ENCODE data around the gene ASB3. TPM values are rescaled to one million over a fixed set of nuclear protein-coding genes. Genes with fewer than 3 reads are reported as not detected.

The ASB3 gene
- total and polyA plus RNA-seq, 8 donors: 0.58 to 53.6 (median 5.7) TPM

DNA sequence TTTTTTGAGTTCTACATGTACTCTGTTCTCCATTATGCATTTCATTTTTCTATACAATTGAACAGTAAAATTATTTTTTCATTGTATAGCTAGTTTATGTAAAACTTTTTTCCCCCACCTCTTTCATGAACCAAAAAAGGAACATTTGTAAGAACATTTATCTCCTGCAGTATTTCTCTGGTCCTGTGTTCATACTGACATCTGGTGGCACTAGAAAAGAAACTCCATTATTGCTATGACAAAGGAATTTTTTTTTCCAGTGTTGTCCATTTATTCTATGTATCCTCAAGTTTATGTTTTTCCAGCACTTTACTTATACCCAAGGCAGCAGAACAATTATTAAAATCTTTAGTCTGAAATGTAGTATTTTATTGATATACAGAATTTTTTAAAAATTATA, 46.6 kb downstream of the ASB3 start:
- peak in 1 of 2 donors; percentile 58 for DNase-seq
- intact Hi-C loops (cut with DNase I; ENCODE audit: low total_unique reads): no loop called here
- TF ChIP-seq, protein P1, sequence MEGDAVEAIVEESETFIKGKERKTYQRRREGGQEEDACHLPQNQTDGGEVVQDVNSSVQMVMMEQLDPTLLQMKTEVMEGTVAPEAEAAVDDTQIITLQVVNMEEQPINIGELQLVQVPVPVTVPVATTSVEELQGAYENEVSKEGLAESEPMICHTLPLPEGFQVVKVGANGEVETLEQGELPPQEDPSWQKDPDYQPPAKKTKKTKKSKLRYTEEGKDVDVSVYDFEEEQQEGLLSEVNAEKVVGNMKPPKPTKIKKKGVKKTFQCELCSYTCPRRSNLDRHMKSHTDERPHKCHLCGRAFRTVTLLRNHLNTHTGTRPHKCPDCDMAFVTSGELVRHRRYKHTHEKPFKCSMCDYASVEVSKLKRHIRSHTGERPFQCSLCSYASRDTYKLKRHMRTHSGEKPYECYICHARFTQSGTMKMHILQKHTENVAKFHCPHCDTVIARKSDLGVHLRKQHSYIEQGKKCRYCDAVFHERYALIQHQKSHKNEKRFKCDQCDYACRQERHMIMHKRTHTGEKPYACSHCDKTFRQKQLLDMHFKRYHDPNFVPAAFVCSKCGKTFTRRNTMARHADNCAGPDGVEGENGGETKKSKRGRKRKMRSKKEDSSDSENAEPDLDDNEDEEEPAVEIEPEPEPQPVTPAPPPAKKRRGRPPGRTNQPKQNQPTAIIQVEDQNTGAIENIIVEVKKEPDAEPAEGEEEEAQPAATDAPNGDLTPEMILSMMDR (IDR thresholded peaks at IDR 0.05): no peak
- TF ChIP-seq POLR2AphosphoS5 (IDR thresholded peaks at IDR 0.05): no peak
- TF ChIP-seq POLR2A (IDR thresholded peaks at IDR 0.05): no peak
- no peak for TF ChIP-seq EP300 (IDR thresholded peaks at IDR 0.05)
- H3K27me3 ChIP-seq: no peaks in the 10 kb centered on the region
- H3K4me1 ChIP-seq: peaks cover 0 to 8% (median 4%) of the 10 kb centered on the region in 4 donors
- peaks cover 0 to 11% (median 6%) of the 10 kb centered on the region in 4 donors for H3K36me3 ChIP-seq
- H3K4me3 ChIP-seq: no peak overlapping the region
- H3K27ac ChIP-seq: no peak overlapping the region
- H3K9me3 ChIP-seq: no peaks in the 10 kb centered on the region

DNA sequence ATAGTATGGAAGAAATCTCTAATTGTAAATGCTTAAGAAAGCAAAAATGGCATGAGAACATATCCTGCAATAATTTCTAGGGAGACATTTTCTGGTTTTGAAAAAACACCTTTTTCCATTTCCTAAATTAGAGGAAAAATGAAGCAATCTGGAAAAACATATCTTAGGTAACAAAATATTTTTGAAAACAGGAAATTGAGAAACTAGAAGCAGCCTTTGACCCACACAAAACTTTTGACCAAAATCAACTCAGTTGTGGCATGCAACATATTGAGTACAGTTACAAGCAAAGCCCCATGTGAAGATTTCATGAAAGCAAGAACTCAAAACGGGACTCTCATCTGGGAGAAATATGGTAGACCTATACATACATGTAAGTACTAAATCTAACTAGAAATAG, 47.7 kb downstream of the ASB3 start:
- Histone ChIP-seq H3K4me3 (no peak overlapping the region), H3K36me3 (peaks cover 0 to 13% (median 7%) of the 10 kb centered on the region in 4 donors), H3K4me1 (peaks cover 0 to 1% (median 0%) of the 10 kb centered on the region in 4 donors), H3K9me3 (no peaks in the 10 kb centered on the region), H3K27me3 (no peaks in the 10 kb centered on the region), H3K27ac (no peak overlapping the region)
- intact Hi-C loops (cut with DNase I; ENCODE audit: low total_unique reads): no loop called here
- no peak for TF ChIP-seq POLR2AphosphoS5 (IDR thresholded peaks at IDR 0.05)
- TF ChIP-seq, protein P1 (IDR thresholded peaks at IDR 0.05): no peak
- no peak for TF ChIP-seq POLR2A (IDR thresholded peaks at IDR 0.05)
- no peak for TF ChIP-seq EP300 (IDR thresholded peaks at IDR 0.05)
- no peak for DNase-seq
- WGBS, 5 donors: 76 to 94% (median 84%) methylated on average over 1 of the region's 1 CpG

DNA sequence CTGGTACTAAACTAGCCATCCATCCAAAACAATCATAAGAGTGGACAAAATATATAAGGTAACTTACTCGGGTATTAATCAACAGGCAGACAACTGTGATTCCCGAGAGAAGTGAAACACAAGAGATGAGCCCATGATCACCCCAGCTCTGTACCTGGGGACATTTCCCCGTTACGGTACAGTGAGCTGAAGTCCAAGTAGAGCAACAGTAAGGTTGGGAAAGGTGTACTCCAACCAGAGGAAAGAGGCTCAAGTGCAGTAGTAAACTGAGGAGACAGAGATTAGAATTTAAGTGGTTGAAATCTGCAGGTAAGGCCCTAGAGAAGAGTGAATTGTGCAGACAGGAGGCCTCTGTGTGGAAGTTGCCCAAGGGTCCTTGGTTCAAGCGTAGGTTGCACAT, 49.7 kb downstream of the ASB3 start:
- H3K9me3 ChIP-seq: no peaks in the 10 kb centered on the region
- 94 to 96% (median 96%) methylated on average over 5 of the region's 5 CpGs for WGBS, 5 donors
- no peaks in the 10 kb centered on the region for H3K27me3 ChIP-seq
- intact Hi-C loops (cut with DNase I; ENCODE audit: low total_unique reads): no loop called here
- H3K36me3 ChIP-seq: peaks cover 0 to 20% (median 13%) of the 10 kb centered on the region in 4 donors
- DNase-seq: no peak
- no peak overlapping the region for H3K27ac ChIP-seq
- TF ChIP-seq, protein P1 (IDR thresholded peaks at IDR 0.05): no peak
- TF ChIP-seq POLR2AphosphoS5 (IDR thresholded peaks at IDR 0.05): no peak
- TF ChIP-seq POLR2A (IDR thresholded peaks at IDR 0.05): no peak
- TF ChIP-seq EP300 (IDR thresholded peaks at IDR 0.05): no peak
- no peaks in the 10 kb centered on the region for H3K4me1 ChIP-seq
- H3K4me3 ChIP-seq: no peak overlapping the region

DNA sequence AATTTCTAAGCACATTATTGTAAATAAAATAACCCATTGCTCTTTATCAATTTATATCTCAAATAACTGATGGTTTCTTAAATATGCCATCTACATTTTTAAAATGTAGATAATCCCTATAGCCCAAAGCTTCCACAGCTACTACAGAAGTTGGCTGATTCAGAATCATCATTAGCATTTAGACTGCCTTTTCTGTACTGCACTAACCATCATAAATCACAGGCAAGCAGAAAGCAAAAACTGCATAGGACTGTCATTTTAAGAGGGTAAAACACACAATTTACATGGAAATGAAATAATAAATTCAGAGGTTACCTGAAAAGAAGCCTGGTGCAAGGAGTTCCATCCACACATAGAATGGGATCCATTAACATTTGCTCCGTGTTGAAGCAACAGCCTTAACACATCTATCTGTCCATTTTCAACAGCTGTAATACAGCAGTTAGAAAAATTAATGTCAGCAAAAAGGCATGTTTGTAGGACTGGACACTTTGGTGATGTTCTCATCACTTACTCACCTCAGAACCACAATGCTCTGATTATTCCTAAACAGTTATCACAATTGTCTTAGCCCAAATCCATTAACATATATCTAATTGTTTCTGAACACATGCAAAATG, 57.5 kb downstream of the ASB3 start:
- Histone ChIP-seq H3K4me1 (no peaks in the 10 kb centered on the region), H3K27me3 (no peaks in the 10 kb centered on the region), H3K9me3 (no peaks in the 10 kb centered on the region), H3K36me3 (peaks cover 0 to 39% (median 29%) of the 10 kb centered on the region in 4 donors), H3K4me3 (no peak overlapping the region), H3K27ac (no peak overlapping the region)
- TF ChIP-seq, protein P1 (IDR thresholded peaks at IDR 0.05): no peak
- TF ChIP-seq EP300 (IDR thresholded peaks at IDR 0.05) (no peak), POLR2A (IDR thresholded peaks at IDR 0.05) (no peak), POLR2AphosphoS5 (IDR thresholded peaks at IDR 0.05) (no peak)
- intact Hi-C loops (cut with DNase I; ENCODE audit: low total_unique reads): no loop called here
- WGBS, 5 donors: 73 to 96% (median 91%) methylated on average over 1 of the region's 1 CpG
- DNase-seq: no peak

Data from stomach (tissue), 9 donors.